Activated CD8-positive, alpha-beta T cell treated with anti-CD3 and anti-CD28 coated beads, Interleukin-2, amount 10 ng/mL, durations not matched to agents 7 days and 5 days (primary cell): ENCODE measurements around the gene CXCR4. TPM values are rescaled to one million over a fixed set of nuclear protein-coding genes. Genes with fewer than 3 reads are reported as not detected.
"Not testable (repeated sequence)": the region's sequence is repeated elsewhere in the genome, so short reads cannot be mapped to it uniquely, and the experiment has no call there.

Experiments
- ATAC-seq: fragments of 150-1000 bp; cut with Tn5 transposase; one replicate; pipeline ENCODE4 v1.10.0; 2021; ENCODE audit warnings: moderate library complexity
- CTCF ChIA-PET: fragments of 350-600 bp; sonication (Branson Sonifier 250); formaldehyde crosslinking; loops from one replicate; lab custom pipeline; 2021; ENCODE audit warnings: antibody characterized with exemption; lab: Charles Lee
- POLR2A ChIA-PET: fragments of 350-600 bp; sonication (Branson Sonifier 250); formaldehyde crosslinking; loops from one replicate; lab custom pipeline; 2021; ENCODE audit warnings: antibody characterized with exemption; lab: Charles Lee
- DNase-seq: peaks from one replicate; pipeline ENCODE4 v3.0.0-alpha.2; 2020
- H3K27ac Mint-ChIP-seq: one replicate; pipeline ENCODE4 v1.8.0; 2021; ENCODE audit warnings: mild to moderate bottlenecking, mixed read lengths
- H3K27me3 Mint-ChIP-seq: one replicate; pipeline ENCODE4 v1.8.0; 2021; ENCODE audit warnings: low read depth, mixed read lengths
- H3K36me3 Mint-ChIP-seq: one replicate; pipeline ENCODE4 v1.8.0; 2021; ENCODE audit warnings: low read depth, mixed read lengths
- H3K4me1 Mint-ChIP-seq: one replicate; pipeline ENCODE4 v1.8.0; 2021; ENCODE audit warnings: low read depth, mixed read lengths
- H3K4me3 Mint-ChIP-seq: one replicate; pipeline ENCODE4 v1.8.0; 2021; ENCODE audit warnings: mild to moderate bottlenecking, mixed read lengths
- H3K9me3 Mint-ChIP-seq: one replicate; pipeline ENCODE4 v1.8.0; 2022; ENCODE audit warnings: mixed read lengths; ENCODE audit not compliant: insufficient read depth
- total RNA-seq, 2 experiments: library from RNA; stranded (reverse); gene quantifications; one replicate each; pipeline ENCODE4 v1.2.3, GENCODE V29; 2021

CXCR4 gene
- total RNA-seq, 2 experiments from 2014 or later, result 219 to 226 TPM

- no peak overlapping the region for H3K27ac Mint-ChIP-seq
Measured at GRCh38 chr2:136093583-136093982, 24.4 kb downstream of the CXCR4 start.

GRCh38 chr2:136091899-136092298, 26.1 kb downstream of the CXCR4 start:
- H3K4me1 Mint-ChIP-seq, result peaks cover 25% of the 10 kb centered on the region
- H3K27ac Mint-ChIP-seq, result peak overlapping the region; percentile 26
- H3K36me3 Mint-ChIP-seq, result peaks cover 3% of the 10 kb centered on the region
- no peak for DNase-seq
- ATAC-seq, result no peak
- ChIA-PET CTCF (interaction anchor here (0.9 to 1.5 kb wide), 6 partner anchors 10 to 288 kb away, joined by 3 to 5 read pairs (median 3); no protein-coding TSS in a partner anchor), POLR2A (interaction anchor here (0.6 kb wide), 1 partner anchor 261 kb away, joined by 3 read pairs; no protein-coding TSS in a partner anchor)
- no peak overlapping the region for H3K4me3 Mint-ChIP-seq
- peaks cover 2% of the 10 kb centered on the region for H3K27me3 Mint-ChIP-seq
- H3K9me3 Mint-ChIP-seq, result no peaks in the 10 kb centered on the region

More at GRCh38 chr2:136093583-136093982, 24.4 kb downstream of the CXCR4 start:
- ATAC-seq (no peak), DNase-seq (no peak)
- peaks cover 3% of the 10 kb centered on the region for H3K36me3 Mint-ChIP-seq
- no peaks in the 10 kb centered on the region for H3K9me3 Mint-ChIP-seq
- H3K27me3 Mint-ChIP-seq, result peaks cover 2% of the 10 kb centered on the region
- peaks cover 24% of the 10 kb centered on the region for H3K4me1 Mint-ChIP-seq
- ChIA-PET CTCF (no interaction called here), POLR2A (interaction anchor here (0.6 kb wide), 1 partner anchor 30 kb away, joined by 3 read pairs; no protein-coding TSS in a partner anchor)
- no peak overlapping the region for H3K4me3 Mint-ChIP-seq

GRCh38 chr2:136087901-136088460, 30.0 kb downstream of the CXCR4 start:
- CTCF ChIA-PET, H3K9me3 Mint-ChIP-seq, H3K4me3 Mint-ChIP-seq, DNase-seq, H3K27ac Mint-ChIP-seq, ATAC-seq, POLR2A ChIA-PET, H3K36me3 Mint-ChIP-seq, H3K27me3 Mint-ChIP-seq: not testable (repeated sequence)
- peaks cover 34% of the 10 kb centered on the region for H3K4me1 Mint-ChIP-seq

GRCh38 chr2:136086253-136087016, 31.5 kb downstream of the CXCR4 start:
- ATAC-seq (no peak), DNase-seq (no peak)
- no peak overlapping the region for H3K27ac Mint-ChIP-seq
- no peak overlapping the region for H3K4me3 Mint-ChIP-seq
- H3K4me1 Mint-ChIP-seq, result peaks cover 20% of the 10 kb centered on the region
- H3K9me3 Mint-ChIP-seq, result no peaks in the 10 kb centered on the region
- ChIA-PET POLR2A (no interaction called here), CTCF (interaction anchor here (0.6 to 1.6 kb wide), 2 partner anchors 15 to 173 kb away, joined by 3 read pairs; no protein-coding TSS in a partner anchor)
- H3K36me3 Mint-ChIP-seq, result peaks cover 5% of the 10 kb centered on the region
- H3K27me3 Mint-ChIP-seq, result no peaks in the 10 kb centered on the region

- POLR2A ChIA-PET, result no interaction called here
- H3K4me3 Mint-ChIP-seq, result no peak overlapping the region
- peaks cover 16% of the 10 kb centered on the region for H3K4me1 Mint-ChIP-seq
- ATAC-seq (no peak), DNase-seq (no peak)
- no peaks in the 10 kb centered on the region for H3K27me3 Mint-ChIP-seq
- H3K27ac Mint-ChIP-seq, result no peak overlapping the region
- H3K9me3 Mint-ChIP-seq, result no peaks in the 10 kb centered on the region
- CTCF ChIA-PET, result interaction anchor here (1.6 kb wide), 1 partner anchor 15 kb away, joined by 3 read pairs; no protein-coding TSS in a partner anchor
- peaks cover 5% of the 10 kb centered on the region for H3K36me3 Mint-ChIP-seq
Measured at GRCh38 chr2:136085453-136086209, 32.3 kb downstream of the CXCR4 start.

GRCh38 chr2:136081582-136082210, 36.3 kb downstream of the CXCR4 start:
- H3K36me3 Mint-ChIP-seq, result peaks cover 16% of the 10 kb centered on the region
- ATAC-seq, result no peak
- peaks cover 13% of the 10 kb centered on the region for H3K9me3 Mint-ChIP-seq
- peaks cover 23% of the 10 kb centered on the region for H3K4me1 Mint-ChIP-seq
- H3K27ac Mint-ChIP-seq, result peak overlapping the region; percentile 8
- ChIA-PET CTCF (interaction anchor here (0.8 to 1.4 kb wide), 3 partner anchors 10 to 167 kb away, joined by 3 to 4 read pairs (median 3); no protein-coding TSS in a partner anchor), POLR2A (no interaction called here)
- no peak for DNase-seq
- no peak overlapping the region for H3K4me3 Mint-ChIP-seq
- H3K27me3 Mint-ChIP-seq, result no peaks in the 10 kb centered on the region

GRCh38 chr2:136080114-136080513, 37.8 kb downstream of the CXCR4 start:
- ChIA-PET POLR2A (no interaction called here), CTCF (interaction anchor here (2.2 kb wide), 1 partner anchor 11 kb away, joined by 5 read pairs; no protein-coding TSS in a partner anchor)
- Mint-ChIP-seq H3K4me1 (peaks cover 13% of the 10 kb centered on the region), H3K27me3 (no peaks in the 10 kb centered on the region), H3K9me3 (peaks cover 13% of the 10 kb centered on the region), H3K4me3 (no peak overlapping the region), H3K27ac (no peak overlapping the region), H3K36me3 (peaks cover 16% of the 10 kb centered on the region)
- DNase-seq (no peak), ATAC-seq (no peak)

GRCh38 chr2:136077107-136077506, 40.8 kb downstream of the CXCR4 start:
- no peak overlapping the region for H3K27ac Mint-ChIP-seq
- ChIA-PET CTCF (no interaction called here), POLR2A (no interaction called here)
- ATAC-seq (no peak), DNase-seq (no peak)
- no peak overlapping the region for H3K4me3 Mint-ChIP-seq
- no peaks in the 10 kb centered on the region for H3K27me3 Mint-ChIP-seq
- peaks cover 20% of the 10 kb centered on the region for H3K36me3 Mint-ChIP-seq
- peaks cover 13% of the 10 kb centered on the region for H3K4me1 Mint-ChIP-seq
- H3K9me3 Mint-ChIP-seq, result peaks cover 16% of the 10 kb centered on the region

- peaks cover 29% of the 10 kb centered on the region for H3K36me3 Mint-ChIP-seq
- peaks cover 12% of the 10 kb centered on the region for H3K4me1 Mint-ChIP-seq
- no peaks in the 10 kb centered on the region for H3K27me3 Mint-ChIP-seq
- DNase-seq (no peak), ATAC-seq (no peak)
- ChIA-PET CTCF (interaction anchor here (0.9 kb wide), 1 partner anchor 56 kb away, joined by 3 read pairs; no protein-coding TSS in a partner anchor), POLR2A (no interaction called here)
- peaks cover 26% of the 10 kb centered on the region for H3K9me3 Mint-ChIP-seq
- no peak overlapping the region for H3K4me3 Mint-ChIP-seq
- H3K27ac Mint-ChIP-seq, result no peak overlapping the region
Measured at GRCh38 chr2:136075476-136075875, 42.5 kb downstream of the CXCR4 start.

GRCh38 chr2:136072621-136073020, 45.3 kb downstream of the CXCR4 start:
- no peak for ATAC-seq
- Mint-ChIP-seq H3K27ac (no peak overlapping the region), H3K4me3 (no peak overlapping the region), H3K36me3 (peaks cover 18% of the 10 kb centered on the region), H3K4me1 (peaks cover 20% of the 10 kb centered on the region), H3K27me3 (no peaks in the 10 kb centered on the region), H3K9me3 (peaks cover 16% of the 10 kb centered on the region)
- ChIA-PET CTCF (no interaction called here), POLR2A (no interaction called here)
- no peak for DNase-seq

- peaks cover 13% of the 10 kb centered on the region for H3K9me3 Mint-ChIP-seq
- not testable (repeated sequence) for DNase-seq
Measured at GRCh38 chr2:136071887-136072286, 46.1 kb downstream of the CXCR4 start.

More at GRCh38 chr2:136071887-136072286, 46.1 kb downstream of the CXCR4 start:
- H3K27ac Mint-ChIP-seq, H3K4me3 Mint-ChIP-seq, CTCF ChIA-PET, POLR2A ChIA-PET, H3K27me3 Mint-ChIP-seq, ATAC-seq: not testable (repeated sequence)
- Mint-ChIP-seq H3K4me1 (peaks cover 27% of the 10 kb centered on the region), H3K36me3 (peaks cover 18% of the 10 kb centered on the region)
